HEK293T (cell line): Measurements from ENCODE around the gene FAM120B.

Experiments
- ARNT ChIP-seq: fragments of 450-650 bp; IDR thresholded peaks from 2 replicates; pipeline ENCODE4 v1.6.1; 2017; ENCODE audit warnings: mild to moderate bottlenecking
- BHLHE40 ChIP-seq: fragments of 450-650 bp; IDR thresholded peaks from 2 replicates; pipeline ENCODE4 v1.6.1; 2016; ENCODE audit warnings: mild to moderate bottlenecking, moderate library complexity, borderline replicate concordance
- CTBP1 ChIP-seq: fragments of 450-650 bp; IDR thresholded peaks from 2 replicates; pipeline ENCODE4 v1.6.1; 2016; ENCODE audit warnings: borderline replicate concordance
- FOXK2 ChIP-seq: fragments of 450-650 bp; IDR thresholded peaks from 2 replicates; pipeline ENCODE4 v1.6.1; 2016; ENCODE audit warnings: mild to moderate bottlenecking
- FOXM1 ChIP-seq: fragments of 450-650 bp; IDR thresholded peaks from 2 replicates; pipeline ENCODE4 v1.6.1; 2017; ENCODE audit warnings: mild to moderate bottlenecking, borderline replicate concordance
- L3MBTL2 ChIP-seq: fragments of 450-650 bp; conservative IDR thresholded peaks from 2 replicates; pipeline ENCODE4 v1.6.1; 2016; ENCODE audit warnings: mild to moderate bottlenecking
- NFRKB ChIP-seq: fragments of 450-650 bp; IDR thresholded peaks from 2 replicates; pipeline ENCODE4 v1.6.1; 2016; ENCODE audit warnings: mild to moderate bottlenecking, moderate library complexity
- SP1 ChIP-seq: fragments of 450-650 bp; IDR thresholded peaks from 2 replicates; pipeline ENCODE4 v1.6.1; 2017
- TARDBP ChIP-seq: fragments of 450-650 bp; IDR thresholded peaks from 2 replicates; pipeline ENCODE4 v1.6.1; 2016
- ZNF384 ChIP-seq: fragments of 450-650 bp; IDR thresholded peaks from 2 replicates; pipeline ENCODE4 v1.6.1; 2016
- TF ChIP-seq, protein P1 (sequence below): fragments of 450-650 bp; IDR thresholded peaks from 2 replicates; pipeline ENCODE4 v1.6.1; 2016

GRCh38 chr6:170329321-170329720 lies 22.8 kb downstream of the FAM120B start:
- TF ChIP-seq, protein P1, sequence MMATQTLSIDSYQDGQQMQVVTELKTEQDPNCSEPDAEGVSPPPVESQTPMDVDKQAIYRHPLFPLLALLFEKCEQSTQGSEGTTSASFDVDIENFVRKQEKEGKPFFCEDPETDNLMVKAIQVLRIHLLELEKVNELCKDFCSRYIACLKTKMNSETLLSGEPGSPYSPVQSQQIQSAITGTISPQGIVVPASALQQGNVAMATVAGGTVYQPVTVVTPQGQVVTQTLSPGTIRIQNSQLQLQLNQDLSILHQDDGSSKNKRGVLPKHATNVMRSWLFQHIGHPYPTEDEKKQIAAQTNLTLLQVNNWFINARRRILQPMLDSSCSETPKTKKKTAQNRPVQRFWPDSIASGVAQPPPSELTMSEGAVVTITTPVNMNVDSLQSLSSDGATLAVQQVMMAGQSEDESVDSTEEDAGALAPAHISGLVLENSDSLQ: no peak
- TF ChIP-seq L3MBTL2 (no peak), SP1 (no peak), FOXM1 (no peak), ZNF384 (no peak), BHLHE40 (no peak), TARDBP (no peak), ARNT (no peak), CTBP1 (no peak), FOXK2 (no peak), NFRKB (no peak)
